SK-N-SH (cell line): ENCODE data around the gene ID1. TPM values are rescaled to one million over a fixed set of nuclear protein-coding genes. Genes with fewer than 3 reads are reported as not detected.
"Not testable (repeated sequence)": the region's sequence is repeated elsewhere in the genome, so short reads cannot be mapped to it uniquely, and the experiment has no call there.

Experiments used
- CTCF ChIA-PET: fragments of 300-600, 350-600 bp; formaldehyde crosslinking; extraction: SDS; loops from one replicate; lab custom pipeline; 2021; lab: Yijun Ruan, JAX
- POLR2A ChIA-PET: fragments of 350-600 bp; sonication (Branson Sonifier 250); formaldehyde crosslinking; extraction: SDS; loops from one replicate; lab custom pipeline; 2020; ENCODE audit warnings: antibody characterized with exemption, inconsistent platforms; lab: Yijun Ruan, JAX
- DNase-seq: peaks from one replicate; pipeline ENCODE4 v3.0.0; 2012
- H2AFZ ChIP-seq: fragments of 200-600 bp; sonication (generic); 2 replicates; pipeline ENCODE4 v1.8.1; 2016; ENCODE audit warnings: antibody characterized with exemption, mild to moderate bottlenecking, low read depth
- H3F3A ChIP-seq: fragments of 200-600 bp; sonication (generic); replicated peaks from 2 replicates; pipeline ENCODE3; 2016; ENCODE audit warnings: antibody characterized with exemption, mild to moderate bottlenecking; ENCODE audit not compliant: insufficient read depth
- H3K27ac ChIP-seq, 2 experiments: fragments of 200-500 bp in 1 of 2; fragments of 200-600 bp in 1 of 2; sonication (Bioruptor generic) in 1 of 2; sonication (generic), shearing (Covaris generic) in 1 of 2; 2 replicates each; pipeline versions ENCODE4 v1.5.1 to v1.6.1; 2014 to 2016; ENCODE audit warnings: low read depth in 2 of 2, inconsistent platforms in 1 of 2, low read length in 1 of 2, mild to moderate bottlenecking in 1 of 2, mixed read lengths in 1 of 2
- H3K27me3 ChIP-seq: fragments of 200-600 bp; sonication (generic), shearing (Covaris generic); 2 replicates; pipeline ENCODE4 v1.6.1; 2016; ENCODE audit warnings: mixed run types; ENCODE audit not compliant: insufficient read depth
- H3K36me3 ChIP-seq, 2 experiments: fragments of 200-500 bp in 1 of 2; fragments of 200-600 bp in 1 of 2; sonication (Bioruptor generic) in 1 of 2; sonication (generic) in 1 of 2; replicated peaks in 1 of 2; 2 replicates each; pipeline versions ENCODE3 to v1.5.1; 2014 to 2016; ENCODE audit warnings: low read length in 1 of 2, mild to moderate bottlenecking in 1 of 2; ENCODE audit not compliant: insufficient read depth in 2 of 2, control insufficient read depth in 1 of 2
- H3K4me1 ChIP-seq, 2 experiments: fragments of 200-500 bp in 1 of 2; fragments of 200-600 bp in 1 of 2; sonication (Bioruptor generic) in 1 of 2; sonication (generic), shearing (Covaris generic) in 1 of 2; 2 replicates each; pipeline versions ENCODE4 v1.5.1 to v1.6.1; 2014 to 2016; ENCODE audit warnings: low read depth in 1 of 2, low read length in 1 of 2, mixed run types in 1 of 2; ENCODE audit not compliant: insufficient read depth in 2 of 2, control insufficient read depth in 1 of 2
- H3K4me2 ChIP-seq: fragments of 200-600 bp; sonication (generic), shearing (Covaris generic); 2 replicates; pipeline ENCODE4 v1.6.1; 2017; ENCODE audit warnings: mixed run types
- H3K4me3 ChIP-seq, 2 experiments: fragments of 200-500 bp in 1 of 2; fragments of 200-600 bp in 1 of 2; sonication (Bioruptor generic) in 1 of 2; sonication (generic), shearing (Covaris generic) in 1 of 2; 2 replicates each; pipeline versions ENCODE4 v1.5.1 to v1.8.1; 2014 to 2016; ENCODE audit warnings: low read depth in 2 of 2, inconsistent platforms in 1 of 2, low read length in 1 of 2, mild to moderate bottlenecking in 1 of 2, mixed read lengths in 1 of 2, moderate library complexity in 1 of 2
- H3K79me2 ChIP-seq: fragments of 200-600 bp; sonication (generic); 2 replicates; pipeline ENCODE4 v1.8.1; 2017; ENCODE audit warnings: mild to moderate bottlenecking; ENCODE audit not compliant: insufficient read depth
- H3K9ac ChIP-seq: fragments of 200-600 bp; sonication (generic); 2 replicates; pipeline ENCODE4 v1.6.1; 2017; ENCODE audit warnings: mixed run types
- H3K9me2 ChIP-seq: fragments of 200-600 bp; sonication (generic); 2 replicates; pipeline ENCODE4 v1.6.1; 2017; ENCODE audit warnings: mixed run types
- H3K9me3 ChIP-seq: fragments of 200-600 bp; sonication (generic); 2 replicates; pipeline ENCODE4 v1.6.1; 2017; ENCODE audit warnings: mixed run types, mild to moderate bottlenecking, moderate library complexity
- H4K20me1 ChIP-seq: fragments of 200-600 bp; sonication (generic); 2 replicates; pipeline ENCODE4 v1.6.1; 2017; ENCODE audit warnings: mild to moderate bottlenecking, mixed run types; ENCODE audit not compliant: insufficient read depth
- EP300 ChIP-seq, 2 experiments: IDR thresholded peaks; 2 replicates each; pipeline versions ENCODE4 v1.4.0 to v1.6.1; 2012; ENCODE audit warnings: borderline replicate concordance in 1 of 2, low read depth in 1 of 2, low read length in 1 of 2
- FOSL2 ChIP-seq: IDR thresholded peaks from 2 replicates; pipeline ENCODE4 v1.4.0; 2012; ENCODE audit warnings: low read depth, mild to moderate bottlenecking, moderate library complexity, borderline replicate concordance
- FOXJ3 ChIP-seq: sonication (generic); formaldehyde crosslinking; IDR thresholded peaks from 2 replicates; pipeline ENCODE4 v1.5.1; 2020; ENCODE audit warnings: mild to moderate bottlenecking, missing genetic modification reagents
- JUND ChIP-seq: IDR thresholded peaks from 2 replicates; pipeline ENCODE4 v1.4.0; 2012
- PBX3 ChIP-seq: IDR thresholded peaks from 2 replicates; pipeline ENCODE4; 2012
- RFX5 ChIP-seq: IDR thresholded peaks from 2 replicates; pipeline ENCODE4 v1.6.1; 2012; ENCODE audit warnings: mild to moderate bottlenecking, improper control_type of control experiment, low read length
- RXRA ChIP-seq: IDR thresholded peaks from 2 replicates; pipeline ENCODE4 v1.4.0; 2012; ENCODE audit warnings: low read depth, mild to moderate bottlenecking, borderline replicate concordance
- SIN3A ChIP-seq: IDR thresholded peaks from 2 replicates; pipeline ENCODE4 v1.6.1; 2012; ENCODE audit warnings: low read depth, mild to moderate bottlenecking, low read length, moderate library complexity, borderline replicate concordance
- SMC3 ChIP-seq: IDR thresholded peaks from 2 replicates; pipeline ENCODE4 v1.6.1; 2012; ENCODE audit warnings: low read depth, low read length, improper control_type of control experiment
- TAF1 ChIP-seq: IDR thresholded peaks from 2 replicates; pipeline ENCODE4 v1.6.1; 2012; ENCODE audit warnings: low read depth, mild to moderate bottlenecking, low read length, moderate library complexity, borderline replicate concordance
- TCF12 ChIP-seq: IDR thresholded peaks from 2 replicates; pipeline ENCODE4 v1.4.0; 2012
- YY1 ChIP-seq: IDR thresholded peaks from 2 replicates; pipeline ENCODE4 v1.4.0; 2012; ENCODE audit warnings: low read depth, mild to moderate bottlenecking
- WGBS: methylation state at CpG from one replicate; pipeline ENCODE4 v1.1.6; 2017; ENCODE audit warnings: low lambda C conversion rate; 5-methylcytosine and 5-hydroxymethylcytosine counted together
- polyA plus RNA-seq, 3 experiments: library from polyadenylated mRNA; depleted of rRNA; stranded (reverse); fragments of >200 nt; gene quantifications; 2 replicates each; pipeline ENCODE4 v1.2.3, GENCODE V29; 2012
- TF ChIP-seq, protein P1 (sequence below): fragments of 200-600 bp; sonication (generic); IDR thresholded peaks from 2 replicates; pipeline ENCODE4 v1.6.1; 2017; ENCODE audit warnings: antibody characterized with exemption, mild to moderate bottlenecking, moderate library complexity
- TF ChIP-seq, protein P2 (sequence below): IDR thresholded peaks from 2 replicates; pipeline ENCODE4 v1.4.0; 2012; ENCODE audit warnings: low read depth

Gene ID1
- polyA plus RNA-seq, 1 of the 3 experiments (the other 2 are of a cell fraction): 493 TPM

GRCh38 chr20:31628057-31628456 is 23.0 kb downstream of the ID1 start:
- CTCF ChIA-PET: interaction anchor here (2.2 to 33.9 kb wide), 2 partner anchors 15 to 62 kb away, joined by 9 to 1802 read pairs; no protein-coding TSS in a partner anchor
- WGBS: 59% methylated on average over 2 of the region's 2 CpGs
- H3K4me1 ChIP-seq, POLR2A ChIA-PET, DNase-seq, H3K36me3 ChIP-seq, H3K4me3 ChIP-seq, H3F3A ChIP-seq, H3K27ac ChIP-seq, H3K4me2 ChIP-seq, H3K27me3 ChIP-seq, H3K79me2 ChIP-seq, H4K20me1 ChIP-seq, H3K9ac ChIP-seq, H3K9me3 ChIP-seq, H2AFZ ChIP-seq, H3K9me2 ChIP-seq: not testable (repeated sequence)

DNA sequence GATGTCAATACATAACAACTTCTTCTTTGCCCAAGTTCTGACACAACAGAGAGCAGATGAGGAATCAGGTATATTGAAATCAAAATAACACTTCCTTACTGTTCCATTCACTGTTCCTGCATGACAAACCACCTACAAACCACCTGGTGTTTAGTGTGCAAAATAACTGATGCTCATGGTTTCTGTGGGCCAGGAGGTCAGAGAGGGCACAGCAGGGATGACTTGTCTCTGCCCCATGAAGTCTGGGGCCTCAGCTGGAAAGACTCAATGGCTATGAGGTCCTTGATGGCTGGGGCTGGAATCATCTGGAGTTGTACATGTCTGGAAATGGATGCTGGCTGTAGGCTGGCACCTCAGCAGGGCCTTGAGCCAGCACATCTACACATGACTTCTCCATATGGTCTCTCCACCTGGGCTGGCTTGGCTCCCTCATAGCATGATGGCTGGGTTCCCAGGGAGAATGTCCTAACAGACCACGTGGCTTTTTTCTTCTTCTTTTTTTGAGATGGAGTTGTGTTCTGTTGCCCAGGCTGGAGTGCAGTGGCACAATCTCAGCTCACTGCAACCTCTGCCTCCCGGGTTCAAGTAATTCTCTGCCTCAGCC is 25.2 kb downstream of the ID1 start:
- DNase-seq: no peak
- Histone ChIP-seq H3K79me2 (no peaks in the 10 kb centered on the region), H3K4me1 (peaks cover 0 to 6% of the 10 kb centered on the region in 2 experiments; a peak in 1 of 4 replicates), H3K9ac (no peak overlapping the region), H3F3A (peaks cover 4% of the 10 kb centered on the region), H3K27me3 (no peaks in the 10 kb centered on the region), H2AFZ (no peak overlapping the region), H4K20me1 (no peaks in the 10 kb centered on the region), H3K4me3 (no peak overlapping the region), H3K27ac (peak overlapping the region in 1 of 2 experiments; percentile 16; a peak in 1 of 4 replicates), H3K36me3 (no peaks in the 10 kb centered on the region), H3K9me3 (no peaks in the 10 kb centered on the region), H3K4me2 (no peak overlapping the region), H3K9me2 (no peaks in the 10 kb centered on the region)
- ChIA-PET POLR2A (no interaction called here), CTCF (interaction anchor here (0.7 to 6.7 kb wide), 7 partner anchors 17 to 98 kb away, joined by 3 to 53 read pairs (median 3); no protein-coding TSS in a partner anchor)
- TF ChIP-seq SMC3 (no peak), TAF1 (no peak), JUND (no peak), FOXJ3 (no peak), FOSL2 (no peak), PBX3 (no peak), YY1 (no peak), RXRA (no peak), RFX5 (no peak), TCF12 (no peak), EP300 (IDR thresholded peaks at IDR 0.05; ENCODE audit: borderline replicate concordance in 1 of 2, low read depth in 1 of 2, low read length in 1 of 2) (no peak), SIN3A (no peak)
- TF ChIP-seq, protein P1, sequence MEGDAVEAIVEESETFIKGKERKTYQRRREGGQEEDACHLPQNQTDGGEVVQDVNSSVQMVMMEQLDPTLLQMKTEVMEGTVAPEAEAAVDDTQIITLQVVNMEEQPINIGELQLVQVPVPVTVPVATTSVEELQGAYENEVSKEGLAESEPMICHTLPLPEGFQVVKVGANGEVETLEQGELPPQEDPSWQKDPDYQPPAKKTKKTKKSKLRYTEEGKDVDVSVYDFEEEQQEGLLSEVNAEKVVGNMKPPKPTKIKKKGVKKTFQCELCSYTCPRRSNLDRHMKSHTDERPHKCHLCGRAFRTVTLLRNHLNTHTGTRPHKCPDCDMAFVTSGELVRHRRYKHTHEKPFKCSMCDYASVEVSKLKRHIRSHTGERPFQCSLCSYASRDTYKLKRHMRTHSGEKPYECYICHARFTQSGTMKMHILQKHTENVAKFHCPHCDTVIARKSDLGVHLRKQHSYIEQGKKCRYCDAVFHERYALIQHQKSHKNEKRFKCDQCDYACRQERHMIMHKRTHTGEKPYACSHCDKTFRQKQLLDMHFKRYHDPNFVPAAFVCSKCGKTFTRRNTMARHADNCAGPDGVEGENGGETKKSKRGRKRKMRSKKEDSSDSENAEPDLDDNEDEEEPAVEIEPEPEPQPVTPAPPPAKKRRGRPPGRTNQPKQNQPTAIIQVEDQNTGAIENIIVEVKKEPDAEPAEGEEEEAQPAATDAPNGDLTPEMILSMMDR: no peak
- TF ChIP-seq, protein P2, sequence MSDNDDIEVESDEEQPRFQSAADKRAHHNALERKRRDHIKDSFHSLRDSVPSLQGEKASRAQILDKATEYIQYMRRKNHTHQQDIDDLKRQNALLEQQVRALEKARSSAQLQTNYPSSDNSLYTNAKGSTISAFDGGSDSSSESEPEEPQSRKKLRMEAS: no peak
- WGBS: 70% methylated on average over 2 of the region's 2 CpGs
